Neural cell (in vitro differentiated cells): Measurements from ENCODE around the gene PMEPA1. TPM values are rescaled to one million over a fixed set of nuclear protein-coding genes. Genes with fewer than 3 reads are reported as not detected.

Source experiments
- H2AFZ ChIP-seq: fragments of 200-600, 300-800 bp; sonication (generic), shearing (Covaris generic); 2 replicates; pipeline ENCODE4 v1.6.0; 2014; ENCODE audit warnings: low read depth, mild to moderate bottlenecking, antibody characterized with exemption, low read length, moderate library complexity
- H3F3A ChIP-seq: fragments of 200-600 bp; shearing (Covaris generic); 2 replicates; pipeline ENCODE4 v1.6.1; 2016; ENCODE audit warnings: mild to moderate bottlenecking, moderate library complexity, mixed read lengths, antibody characterized with exemption, low read length; ENCODE audit not compliant: insufficient read depth, poor library complexity, severe bottlenecking
- H3K27ac ChIP-seq: fragments of 200-600, 300-800 bp; sonication (generic), shearing (Covaris generic); 2 replicates; pipeline ENCODE4 v1.5.1; 2014; ENCODE audit warnings: mild to moderate bottlenecking, low read length, moderate library complexity
- H3K27me3 ChIP-seq: fragments of 300-800, 200-600 bp; sonication (generic), shearing (Covaris generic); 2 replicates; pipeline ENCODE4 v1.6.0; 2014; ENCODE audit warnings: mild to moderate bottlenecking, low read depth, low read length, moderate library complexity; ENCODE audit not compliant: insufficient read depth
- H3K36me3 ChIP-seq: fragments of 300-800, 200-600 bp; sonication (generic), shearing (Covaris generic); 2 replicates; pipeline ENCODE4 v1.5.1; 2014; ENCODE audit warnings: mild to moderate bottlenecking, antibody characterized with exemption, low read length, moderate library complexity; ENCODE audit not compliant: insufficient read depth
- H3K4me2 ChIP-seq: fragments of 300-800, 200-600 bp; sonication (generic), shearing (Covaris generic); 2 replicates; pipeline ENCODE4 v1.6.0; 2014; ENCODE audit warnings: mild to moderate bottlenecking, low read length
- H3K4me3 ChIP-seq: fragments of 300-800, 200-600 bp; sonication (generic), shearing (Covaris generic); 2 replicates; pipeline ENCODE4 v1.5.1; 2014; ENCODE audit warnings: mild to moderate bottlenecking, low read length, moderate library complexity
- H3K79me2 ChIP-seq: fragments of 200-600 bp; shearing (Covaris generic); replicated peaks from 2 replicates; pipeline ENCODE4 v1.6.0; 2014; ENCODE audit warnings: mild to moderate bottlenecking, low read length, moderate library complexity; ENCODE audit not compliant: insufficient read depth
- H3K9ac ChIP-seq: fragments of 300-800, 200-600 bp; sonication (generic), shearing (Covaris generic); 2 replicates; pipeline ENCODE4 v1.6.1; 2016; ENCODE audit warnings: mild to moderate bottlenecking, low read length, mixed read lengths
- H3K9me2 ChIP-seq: fragments of 200-600 bp; shearing (Covaris generic); 2 replicates; pipeline ENCODE4 v1.6.1; 2016; ENCODE audit warnings: mild to moderate bottlenecking, low read length, mixed read lengths; ENCODE audit not compliant: insufficient read depth
- H3K9me3 ChIP-seq: fragments of 200-600, 300-800 bp; sonication (generic), shearing (Covaris generic); 2 replicates; pipeline ENCODE4 v1.6.1; 2016; ENCODE audit warnings: mild to moderate bottlenecking, mixed run types, low read length, moderate library complexity, mixed read lengths
- H4K20me1 ChIP-seq: fragments of 200-600 bp; shearing (Covaris generic); 2 replicates; pipeline ENCODE4 v1.6.1; 2016; ENCODE audit warnings: mild to moderate bottlenecking, mixed run types; ENCODE audit not compliant: insufficient read depth
- CTCF ChIP-seq: fragments of 450-650 bp; IDR thresholded peaks from 2 replicates; pipeline ENCODE4 v1.5.1; 2014; ENCODE audit warnings: antibody characterized with exemption, mild to moderate bottlenecking, moderate library complexity; ENCODE audit not compliant: poor library complexity, severe bottlenecking
- EP300 ChIP-seq: fragments of 450-650 bp; conservative IDR thresholded peaks from 2 replicates; pipeline ENCODE4 v1.6.1; 2014; ENCODE audit warnings: antibody characterized with exemption, mild to moderate bottlenecking, moderate library complexity; ENCODE audit not compliant: poor library complexity, severe bottlenecking
- EZH2 ChIP-seq: fragments of 200-600, 300-800 bp; shearing (Covaris generic), sonication (generic); IDR thresholded peaks from 2 replicates; pipeline ENCODE4 v1.6.1; 2014; ENCODE audit warnings: antibody characterized with exemption, low read length, borderline replicate concordance, mild to moderate bottlenecking; ENCODE audit not compliant: insufficient read depth, poor library complexity, severe bottlenecking
- MXI1 ChIP-seq: fragments of 450-650 bp; conservative IDR thresholded peaks from 2 replicates; pipeline ENCODE4 v1.6.1; 2014; ENCODE audit warnings: antibody characterized with exemption, mild to moderate bottlenecking; ENCODE audit not compliant: poor library complexity, severe bottlenecking
- POLR2AphosphoS5 ChIP-seq: IDR thresholded peaks from 2 replicates; pipeline ENCODE4 v1.6.1; 2012
- RAD21 ChIP-seq: fragments of 450-650 bp; conservative IDR thresholded peaks from 2 replicates; pipeline ENCODE4 v1.6.1; 2014; ENCODE audit warnings: antibody characterized with exemption, mild to moderate bottlenecking, moderate library complexity
- REST ChIP-seq: IDR thresholded peaks from 2 replicates; pipeline ENCODE4 v1.6.1; 2012; ENCODE audit warnings: borderline replicate concordance
- SMC3 ChIP-seq: fragments of 450-650 bp; conservative IDR thresholded peaks from 2 replicates; pipeline ENCODE4 v1.6.1; 2014; ENCODE audit warnings: antibody characterized with exemption, mild to moderate bottlenecking, moderate library complexity; ENCODE audit not compliant: poor library complexity
- TAF1 ChIP-seq: IDR thresholded peaks from 2 replicates; pipeline ENCODE4 v1.6.1; 2012; ENCODE audit warnings: low read depth
- polyA plus RNA-seq: library from polyadenylated mRNA; depleted of rRNA; stranded (reverse); fragments of >200 nt; gene quantifications from 2 replicates; pipeline ENCODE4 v1.2.3, GENCODE V29; 2014

Gene PMEPA1
- polyA plus RNA-seq, 1 donor from 2014 or later = 5.0 TPM

GRCh38 chr20:57693002-57693582 is 16.7 kb downstream of the PMEPA1 start:
- no peaks in the 10 kb centered on the region for H3K9me3 ChIP-seq
- H3K27me3 ChIP-seq = no peaks in the 10 kb centered on the region
- no peak for TF ChIP-seq CTCF
- no peak for TF ChIP-seq SMC3
- TF ChIP-seq RAD21 = no peak
- TF ChIP-seq EP300 = no peak
- no peak for TF ChIP-seq TAF1
- TF ChIP-seq POLR2AphosphoS5 = no peak
- no peak for TF ChIP-seq REST
- no peak for TF ChIP-seq MXI1
- TF ChIP-seq EZH2 = no peak
- H3K27ac ChIP-seq = no peak overlapping the region
- no peak overlapping the region for H3K9ac ChIP-seq
- H3K79me2 ChIP-seq = peaks cover 30% of the 10 kb centered on the region
- no peaks in the 10 kb centered on the region for H3F3A ChIP-seq
- H3K4me3 ChIP-seq = no peak overlapping the region
- no peaks in the 10 kb centered on the region for H3K36me3 ChIP-seq
- no peaks in the 10 kb centered on the region for H4K20me1 ChIP-seq
- H3K9me2 ChIP-seq = no peaks in the 10 kb centered on the region
- H3K4me2 ChIP-seq = no peak overlapping the region
- no peak overlapping the region for H2AFZ ChIP-seq

- TF ChIP-seq CTCF = no peak
- no peak for TF ChIP-seq EZH2
- TF ChIP-seq EP300 = no peak
- TF ChIP-seq TAF1 = no peak
- no peak for TF ChIP-seq POLR2AphosphoS5
- TF ChIP-seq RAD21 = no peak
- TF ChIP-seq MXI1 = no peak
- TF ChIP-seq SMC3 = no peak
- TF ChIP-seq REST = no peak
- Histone ChIP-seq H3K9me3 (no peaks in the 10 kb centered on the region), H2AFZ (no peak overlapping the region), H3K36me3 (no peaks in the 10 kb centered on the region), H3F3A (no peaks in the 10 kb centered on the region), H3K9ac (no peak overlapping the region), H3K27me3 (no peaks in the 10 kb centered on the region), H3K9me2 (no peaks in the 10 kb centered on the region), H3K4me2 (no peak overlapping the region), H3K79me2 (peaks cover 23% of the 10 kb centered on the region), H3K4me3 (no peak overlapping the region), H3K27ac (no peak overlapping the region), H4K20me1 (no peaks in the 10 kb centered on the region)
These were observed 17.4 kb downstream of the PMEPA1 start for GRCh38 chr20:57692393-57692792.
